ENCODE results near the gene SHISA5. TPM values are rescaled to one million over a fixed set of nuclear protein-coding genes. Genes with fewer than 3 reads are reported as not detected.
"Not testable (repeated sequence)": the region's sequence is repeated elsewhere in the genome, so short reads cannot be mapped to it uniquely, and the experiment has no call there.

The SHISA5 gene, protein sequence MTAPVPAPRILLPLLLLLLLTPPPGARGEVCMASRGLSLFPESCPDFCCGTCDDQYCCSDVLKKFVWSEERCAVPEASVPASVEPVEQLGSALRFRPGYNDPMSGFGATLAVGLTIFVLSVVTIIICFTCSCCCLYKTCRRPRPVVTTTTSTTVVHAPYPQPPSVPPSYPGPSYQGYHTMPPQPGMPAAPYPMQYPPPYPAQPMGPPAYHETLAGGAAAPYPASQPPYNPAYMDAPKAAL
- 200 TPM for polyA plus RNA-seq
- long read RNA-seq, donor 1, transcript SHISA5-212 (4 exons, 1,739 nt) = minor isoform, 7 of 74 reads
- long read RNA-seq, donor 1, transcript SHISA5-206 (4 exons, 1,839 nt) = major isoform, 47 of 74 reads
- long read RNA-seq, donor 1, transcript SHISA5-216 (3 exons, 1,908 nt) = minor isoform, 10 of 74 reads
- long read RNA-seq, donor 1, partial matches to known transcripts = 5 of 74 reads
- long read RNA-seq, donor 1, other reads (novel, unspliced or antisense) = 0 of 74 reads
- long read RNA-seq, donor 2, transcript SHISA5-212 (4 exons, 1,739 nt) = minor isoform, 19 of 187 reads
- long read RNA-seq, donor 2, transcript SHISA5-201 (6 exons, 2,369 nt) = minor isoform, 23 of 187 reads
- long read RNA-seq, donor 2, transcript SHISA5-216 (3 exons, 1,908 nt) = minor isoform, 21 of 187 reads
- long read RNA-seq, donor 2, transcript SHISA5-206 (4 exons, 1,839 nt) = major isoform, 90 of 187 reads
- long read RNA-seq, donor 2, partial matches to known transcripts = 30 of 187 reads
- long read RNA-seq, donor 2, other reads (novel, unspliced or antisense) = 0 of 187 reads
- long read RNA-seq, donor 3 = 0 reads
- long read RNA-seq, donor 4, transcript SHISA5-206 (4 exons, 1,839 nt) = major isoform, 14 of 21 reads
- long read RNA-seq, donor 4, partial matches to known transcripts = 0 of 21 reads
- long read RNA-seq, donor 4, other reads (novel, unspliced or antisense) = 0 of 21 reads
- long read RNA-seq, donor 5, transcript SHISA5-206 (4 exons, 1,839 nt) = major isoform, 22 of 50 reads
- long read RNA-seq, donor 5, transcript SHISA5-212 (4 exons, 1,739 nt) = minor isoform, 5 of 50 reads
- long read RNA-seq, donor 5, transcript SHISA5-216 (3 exons, 1,908 nt) = minor isoform, 9 of 50 reads
- long read RNA-seq, donor 5, transcript SHISA5-201 (6 exons, 2,369 nt) = minor isoform, 12 of 50 reads
- long read RNA-seq, donor 5, partial matches to known transcripts = 0 of 50 reads
- long read RNA-seq, donor 5, other reads (novel, unspliced or antisense) = 0 of 50 reads
- long read RNA-seq, donor 6, transcript SHISA5-206 (4 exons, 1,839 nt) = major isoform, 73 of 164 reads
- long read RNA-seq, donor 6, transcript SHISA5-201 (6 exons, 2,369 nt) = minor isoform, 11 of 164 reads
- long read RNA-seq, donor 6, transcript SHISA5-212 (4 exons, 1,739 nt) = minor isoform, 15 of 164 reads
- long read RNA-seq, donor 6, transcript SHISA5-216 (3 exons, 1,908 nt) = minor isoform, 28 of 164 reads
- long read RNA-seq, donor 6, partial matches to known transcripts = 32 of 164 reads
- long read RNA-seq, donor 6, other reads (novel, unspliced or antisense) = 0 of 164 reads
- long read RNA-seq, donor 7, transcript SHISA5-216 (3 exons, 1,908 nt) = minor isoform, 12 of 45 reads
- long read RNA-seq, donor 7, transcript SHISA5-206 (4 exons, 1,839 nt) = major isoform, 27 of 45 reads
- long read RNA-seq, donor 7, partial matches to known transcripts = 0 of 45 reads
- long read RNA-seq, donor 7, other reads (novel, unspliced or antisense) = 0 of 45 reads
- long read RNA-seq, donor 8, transcript SHISA5-212 (4 exons, 1,739 nt) = minor isoform, 16 of 187 reads
- long read RNA-seq, donor 8, transcript SHISA5-206 (4 exons, 1,839 nt) = major isoform, 72 of 187 reads
- long read RNA-seq, donor 8, transcript SHISA5-216 (3 exons, 1,908 nt) = minor isoform, 48 of 187 reads
- long read RNA-seq, donor 8, transcript SHISA5-201 (6 exons, 2,369 nt) = minor isoform, 18 of 187 reads
- long read RNA-seq, donor 8, partial matches to known transcripts = 32 of 187 reads
- long read RNA-seq, donor 8, other reads (novel, unspliced or antisense) = 0 of 187 reads
- long read RNA-seq, donor 9, transcript SHISA5-216 (3 exons, 1,908 nt) = minor isoform, 41 of 141 reads
- long read RNA-seq, donor 9, transcript SHISA5-206 (4 exons, 1,839 nt) = major isoform, 57 of 141 reads
- long read RNA-seq, donor 9, transcript SHISA5-212 (4 exons, 1,739 nt) = minor isoform, 8 of 141 reads
- long read RNA-seq, donor 9, transcript SHISA5-201 (6 exons, 2,369 nt) = minor isoform, 10 of 141 reads
- long read RNA-seq, donor 9, partial matches to known transcripts = 24 of 141 reads
- long read RNA-seq, donor 9, other reads (novel, unspliced or antisense) = 0 of 141 reads
- long read RNA-seq, donor 10, transcript SHISA5-216 (3 exons, 1,908 nt) = minor isoform, 23 of 172 reads
- long read RNA-seq, donor 10, transcript SHISA5-201 (6 exons, 2,369 nt) = minor isoform, 20 of 172 reads
- long read RNA-seq, donor 10, transcript SHISA5-212 (4 exons, 1,739 nt) = minor isoform, 16 of 172 reads
- long read RNA-seq, donor 10, transcript SHISA5-206 (4 exons, 1,839 nt) = major isoform, 75 of 172 reads
- long read RNA-seq, donor 10, partial matches to known transcripts = 36 of 172 reads
- long read RNA-seq, donor 10, other reads (novel, unspliced or antisense) = 0 of 172 reads
- long read RNA-seq, donor 11, transcript SHISA5-201 (6 exons, 2,369 nt) = minor isoform, 15 of 112 reads
- long read RNA-seq, donor 11, transcript SHISA5-216 (3 exons, 1,908 nt) = minor isoform, 22 of 112 reads
- long read RNA-seq, donor 11, transcript SHISA5-212 (4 exons, 1,739 nt) = minor isoform, 8 of 112 reads
- long read RNA-seq, donor 11, transcript SHISA5-206 (4 exons, 1,839 nt) = major isoform, 46 of 112 reads
- long read RNA-seq, donor 11, partial matches to known transcripts = 18 of 112 reads
- long read RNA-seq, donor 11, other reads (novel, unspliced or antisense) = 0 of 112 reads

DNA sequence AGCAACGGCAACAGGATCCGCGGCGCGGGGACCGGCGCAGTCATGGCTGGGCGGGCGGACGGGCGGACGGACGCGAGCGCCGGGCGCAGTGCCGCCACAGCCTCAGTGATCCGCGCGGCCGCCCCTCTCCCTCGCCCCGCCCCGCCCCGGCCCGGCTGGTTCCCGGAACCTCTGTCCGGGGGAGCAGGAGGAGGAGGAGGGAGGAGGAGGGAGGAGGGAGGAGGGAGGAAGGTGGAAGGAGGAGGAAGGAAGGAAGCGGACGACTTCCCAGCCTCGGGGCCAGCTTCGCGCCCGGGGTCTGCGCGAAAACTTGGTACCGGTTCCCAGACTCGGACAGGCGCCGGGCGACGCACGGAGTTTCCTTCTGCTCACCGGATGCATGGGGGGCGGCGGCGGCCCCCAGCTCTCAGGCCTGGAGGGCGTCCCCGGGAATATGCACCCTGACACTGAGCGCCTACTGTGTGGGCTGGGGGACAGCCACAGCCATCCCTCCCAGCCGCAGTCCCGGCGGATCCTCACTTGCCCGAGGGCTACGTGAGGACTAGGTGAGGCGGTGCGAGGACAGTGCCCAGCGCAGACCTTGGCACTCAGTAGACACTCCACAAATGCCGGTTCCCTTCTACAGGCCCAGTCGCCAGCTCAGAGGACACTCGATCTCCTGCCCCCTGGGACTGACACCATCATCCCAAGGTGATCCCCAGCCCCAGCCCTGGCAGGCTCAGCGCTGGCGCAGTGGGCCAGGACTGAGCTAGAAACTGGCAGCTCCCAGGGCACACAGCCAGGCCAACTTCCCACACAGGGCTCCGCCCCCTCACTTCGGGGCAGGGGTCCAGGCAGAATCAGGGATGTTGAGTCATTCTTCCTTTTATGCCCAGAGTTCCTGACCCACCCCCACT lies at the start of gene SHISA5:
Gene SHISA5 (minus strand): TSS at position 124 of the 896 bp plus-strand sequence. CDS start 80 bp downstream, at position 44.
- no peaks in the 10 kb centered on the region for H3K9me3 ChIP-seq (ENCODE audit: control insufficient read depth, low read depth, low read length)
- WGBS (ENCODE audit: insufficient coverage, low lambda C conversion rate) = no CpG with 5 or more reads among the region's 66 CpGs
- no peaks in the 10 kb centered on the region for H3K27me3 ChIP-seq (ENCODE audit: control insufficient read depth, insufficient read depth, low read length)
- peak within 1 kb of the TSS; percentile 76 for H3K4me3 ChIP-seq (ENCODE audit: low read length)
- peak within 1 kb of the TSS; percentile 67 for H3K27ac ChIP-seq (ENCODE audit: low read length)
- peak; percentile 39 to 74 for DNase-seq
- H3K4me1 ChIP-seq (ENCODE audit: control insufficient read depth, insufficient read depth, low read length) = peaks cover 26% of the 10 kb centered on the region
- no peaks in the 10 kb centered on the region for H3K36me3 ChIP-seq (ENCODE audit: control insufficient read depth, insufficient read depth, low read length)

DNA sequence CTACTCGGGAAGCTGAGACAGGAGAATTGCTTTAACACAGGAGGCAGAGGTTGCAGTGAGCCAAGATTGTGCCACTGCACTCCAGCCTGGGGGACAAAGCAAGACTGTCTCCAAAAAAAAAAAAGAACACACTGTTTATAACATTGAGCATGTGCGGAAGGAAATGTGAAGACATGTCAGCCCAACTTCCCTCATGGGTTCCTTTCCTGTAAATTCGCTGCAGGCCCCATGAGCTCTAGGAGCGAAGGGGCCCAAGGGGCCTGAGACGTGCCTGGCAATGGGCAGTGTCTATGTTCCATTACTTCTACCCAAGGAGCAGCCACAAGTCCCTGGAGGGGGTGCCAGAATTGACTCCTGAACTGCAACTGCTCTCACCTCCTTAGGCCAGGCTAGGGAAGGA lies 49.4 kb upstream of the SHISA5 start:
- Histone ChIP-seq H3K27ac (ENCODE audit: low read length) (peak overlapping the region; percentile 74), H3K4me3 (ENCODE audit: low read length) (no peak overlapping the region)

DNA sequence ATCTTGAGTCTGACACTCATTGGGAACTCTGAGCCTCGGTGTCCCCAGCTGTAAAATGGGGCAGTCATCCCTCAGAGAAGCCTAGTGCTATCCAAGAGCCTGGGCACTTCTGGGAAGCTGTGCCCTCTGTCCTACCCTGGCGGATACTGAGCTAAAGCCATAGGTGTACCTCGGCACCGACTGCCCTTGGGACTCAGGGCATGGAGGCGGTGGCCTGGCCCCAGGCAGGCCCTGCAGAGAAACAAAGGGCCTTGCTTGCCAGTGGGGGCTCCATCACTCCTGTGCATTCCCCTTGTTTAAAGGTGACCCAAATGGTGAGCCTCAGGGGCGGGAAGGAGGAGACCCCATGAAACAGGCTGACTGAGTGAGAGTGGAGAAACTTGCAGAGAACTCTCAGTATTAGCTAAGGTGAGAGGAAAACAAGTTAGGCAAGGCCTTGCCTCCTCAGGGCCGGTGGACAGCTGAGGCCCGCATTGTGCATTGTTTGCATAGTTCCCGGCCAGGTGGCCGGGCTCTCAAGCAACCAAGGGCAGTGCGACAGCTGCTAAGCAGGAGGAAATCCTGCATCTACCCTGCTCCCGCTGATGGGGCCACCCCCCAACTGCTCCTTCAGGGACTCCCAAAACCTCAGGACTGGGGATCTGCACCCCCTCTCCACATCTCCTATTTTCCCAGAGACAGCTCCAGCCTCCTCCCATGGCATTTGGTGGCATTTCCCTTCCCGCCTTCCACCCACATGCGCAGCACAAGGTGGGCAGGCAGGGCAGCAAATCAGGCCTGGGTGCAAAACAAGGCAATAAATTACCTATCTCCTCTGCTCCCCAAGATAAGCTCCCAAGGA lies 48.4 kb upstream of the SHISA5 start:
- peak in 1 of 2 donors; percentile 32 for DNase-seq
- Histone ChIP-seq H3K36me3 (ENCODE audit: control insufficient read depth, insufficient read depth, low read length) (peaks cover 10% of the 10 kb centered on the region), H3K9me3 (ENCODE audit: control insufficient read depth, low read depth, low read length) (no peaks in the 10 kb centered on the region), H3K27ac (ENCODE audit: low read length) (peak overlapping the region; percentile 74), H3K4me1 (ENCODE audit: control insufficient read depth, insufficient read depth, low read length) (peaks cover 37% of the 10 kb centered on the region), H3K4me3 (ENCODE audit: low read length) (no peak overlapping the region), H3K27me3 (ENCODE audit: control insufficient read depth, insufficient read depth, low read length) (no peaks in the 10 kb centered on the region)
- no CpG with 5 or more reads among the region's 14 CpGs for WGBS (ENCODE audit: insufficient coverage, low lambda C conversion rate)

More for the DNA sequence above, 49.4 kb upstream of the SHISA5 start:
- DNase-seq = no peak
- Histone ChIP-seq H3K4me1 (ENCODE audit: control insufficient read depth, insufficient read depth, low read length) (peaks cover 37% of the 10 kb centered on the region), H3K36me3 (ENCODE audit: control insufficient read depth, insufficient read depth, low read length) (peaks cover 5% of the 10 kb centered on the region), H3K9me3 (ENCODE audit: control insufficient read depth, low read depth, low read length) (no peaks in the 10 kb centered on the region), H3K27me3 (ENCODE audit: control insufficient read depth, insufficient read depth, low read length) (no peaks in the 10 kb centered on the region)
- WGBS (ENCODE audit: insufficient coverage, low lambda C conversion rate) = no CpG with 5 or more reads among the region's 5 CpGs

DNA sequence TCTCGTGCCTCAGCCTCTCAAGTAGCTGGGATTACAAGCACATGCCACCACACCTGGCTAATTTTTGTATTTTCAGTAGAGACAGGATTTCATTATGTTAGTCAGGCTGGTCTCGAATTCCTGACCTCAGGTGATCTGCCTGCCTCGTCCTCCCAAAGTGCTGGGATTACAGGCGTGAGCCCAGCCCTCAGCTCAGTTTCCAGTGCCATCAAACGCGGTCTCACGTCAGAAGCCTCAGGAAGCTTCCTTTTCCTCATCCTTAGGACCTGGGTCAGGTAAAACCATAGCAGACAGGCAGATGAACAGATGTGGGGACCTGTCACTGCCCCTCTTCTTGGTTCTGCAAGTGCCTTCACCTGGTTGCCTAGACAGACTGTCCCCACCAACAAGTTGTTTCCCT lies 47.7 kb upstream of the SHISA5 start:
- Histone ChIP-seq H3K36me3 (ENCODE audit: control insufficient read depth, insufficient read depth, low read length) (peaks cover 14% of the 10 kb centered on the region), H3K27ac (ENCODE audit: low read length) (peak overlapping the region; percentile 74), H3K4me1 (ENCODE audit: control insufficient read depth, insufficient read depth, low read length) (peaks cover 34% of the 10 kb centered on the region)
- H3K27me3 ChIP-seq (ENCODE audit: control insufficient read depth, insufficient read depth, low read length); DNase-seq; H3K9me3 ChIP-seq (ENCODE audit: control insufficient read depth, low read depth, low read length); H3K4me3 ChIP-seq (ENCODE audit: low read length): not testable (repeated sequence)
- WGBS (ENCODE audit: insufficient coverage, low lambda C conversion rate) = no CpG with 5 or more reads among the region's 7 CpGs

DNA sequence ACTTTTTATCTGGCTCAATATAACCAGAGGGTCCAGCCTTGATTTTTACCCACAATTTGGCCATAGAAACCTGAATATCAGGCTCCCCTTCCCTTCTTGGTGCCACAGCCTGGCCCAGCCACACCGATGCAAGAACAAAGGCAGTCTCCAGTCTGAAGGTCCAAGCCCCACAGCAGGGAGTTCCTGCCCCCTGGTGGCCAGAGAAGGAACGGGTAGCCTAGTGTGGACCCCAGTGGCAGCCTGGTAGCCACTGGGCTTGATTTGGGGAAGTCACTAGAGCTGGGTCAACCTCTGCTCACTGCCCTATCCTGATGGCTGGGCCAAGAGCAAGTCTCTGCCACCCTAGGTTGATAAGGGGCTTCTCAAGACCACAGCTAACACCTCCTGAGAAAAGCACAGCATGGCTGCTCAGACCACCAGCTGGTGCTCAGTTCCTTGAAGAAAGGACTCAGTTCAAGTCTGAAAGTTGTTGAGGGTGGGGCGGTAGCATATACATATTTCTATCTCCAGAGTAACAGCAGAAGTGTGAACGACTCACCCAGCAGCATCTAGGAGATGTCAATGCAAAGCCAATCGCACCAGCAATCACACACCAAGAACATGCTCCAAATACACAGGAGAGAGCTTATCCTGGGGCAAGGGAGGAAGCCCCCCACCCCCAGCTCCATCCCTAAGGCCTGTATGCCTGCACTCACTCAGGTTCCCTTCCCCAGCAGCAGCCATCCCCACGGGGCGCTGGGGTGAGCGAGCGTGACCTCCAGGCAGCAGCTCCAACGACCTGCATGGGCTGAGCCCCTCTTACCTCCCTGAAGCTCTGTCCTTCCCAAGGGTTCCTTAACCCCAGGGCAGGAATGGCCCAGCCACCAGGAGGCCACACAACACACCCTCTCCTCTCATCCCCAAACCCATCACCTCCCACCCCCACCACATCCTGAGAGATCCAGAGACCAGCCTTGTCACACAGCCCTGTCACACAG lies 45.0 kb upstream of the SHISA5 start:
- H3K27ac ChIP-seq (ENCODE audit: low read length) = no peak overlapping the region
- no CpG with 5 or more reads among the region's 10 CpGs for WGBS (ENCODE audit: insufficient coverage, low lambda C conversion rate)
- no peak overlapping the region for H3K4me3 ChIP-seq (ENCODE audit: low read length)
- peaks cover 20% of the 10 kb centered on the region for H3K4me1 ChIP-seq (ENCODE audit: control insufficient read depth, insufficient read depth, low read length)
- no peaks in the 10 kb centered on the region for H3K9me3 ChIP-seq (ENCODE audit: control insufficient read depth, low read depth, low read length)
- peak; percentile 55 to 61 for DNase-seq
- no peaks in the 10 kb centered on the region for H3K27me3 ChIP-seq (ENCODE audit: control insufficient read depth, insufficient read depth, low read length)
- H3K36me3 ChIP-seq (ENCODE audit: control insufficient read depth, insufficient read depth, low read length) = peaks cover 15% of the 10 kb centered on the region

DNA sequence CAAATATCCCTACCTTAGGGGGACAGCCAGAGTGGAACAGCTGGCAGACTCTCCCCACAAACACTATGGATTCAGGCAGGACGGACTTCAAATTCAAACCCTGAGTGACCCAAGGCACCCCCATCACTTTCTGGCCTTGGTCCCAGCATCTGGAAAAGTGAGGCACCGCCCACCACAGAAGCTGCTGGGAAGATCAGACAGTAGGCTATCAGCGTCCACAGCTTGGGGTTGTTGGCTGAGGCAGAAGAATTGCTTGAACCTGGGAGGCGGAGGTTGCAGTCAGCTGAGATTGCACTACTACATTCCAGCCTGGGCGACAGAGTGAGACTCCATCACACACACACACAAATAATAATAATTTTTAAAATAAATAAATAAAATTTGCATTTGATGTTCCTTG lies 44.2 kb upstream of the SHISA5 start:
- Histone ChIP-seq H3K36me3 (ENCODE audit: control insufficient read depth, insufficient read depth, low read length) (peaks cover 15% of the 10 kb centered on the region), H3K4me3 (ENCODE audit: low read length) (no peak overlapping the region), H3K27ac (ENCODE audit: low read length) (no peak overlapping the region), H3K9me3 (ENCODE audit: control insufficient read depth, low read depth, low read length) (no peaks in the 10 kb centered on the region), H3K27me3 (ENCODE audit: control insufficient read depth, insufficient read depth, low read length) (no peaks in the 10 kb centered on the region), H3K4me1 (ENCODE audit: control insufficient read depth, insufficient read depth, low read length) (peaks cover 12% of the 10 kb centered on the region)
- DNase-seq = no peak
- no CpG with 5 or more reads among the region's 5 CpGs for WGBS (ENCODE audit: insufficient coverage, low lambda C conversion rate)
